Astrocyte of the spinal cord (primary cell): ENCODE results near the gene CHAC2.
A peak's percentile ranks its signal among the peaks of the same experiment; 100 is the strongest.

Source experiments
- DNase-seq: peaks from one replicate; pipeline ENCODE4 v3.0.0; 2011; ENCODE audit warnings: low read depth, low spot score
- H3K4me3 ChIP-seq: 2 replicates; pipeline ENCODE4 v1.5.1; 2011; ENCODE audit warnings: low read depth, mild to moderate bottlenecking, low read length, moderate library complexity
- in situ Hi-C: cut with HindIII; loops from 2 replicates; pipeline ENCODE4 v1.10.0; 2017; ENCODE audit warnings: low sequenced_read_pairs
- TF ChIP-seq, protein P1 (sequence below): IDR thresholded peaks from 2 replicates; pipeline ENCODE4 v1.5.1; 2012; ENCODE audit warnings: low read depth, mild to moderate bottlenecking, low read length, inconsistent platforms

CHAC2 gene

DNA sequence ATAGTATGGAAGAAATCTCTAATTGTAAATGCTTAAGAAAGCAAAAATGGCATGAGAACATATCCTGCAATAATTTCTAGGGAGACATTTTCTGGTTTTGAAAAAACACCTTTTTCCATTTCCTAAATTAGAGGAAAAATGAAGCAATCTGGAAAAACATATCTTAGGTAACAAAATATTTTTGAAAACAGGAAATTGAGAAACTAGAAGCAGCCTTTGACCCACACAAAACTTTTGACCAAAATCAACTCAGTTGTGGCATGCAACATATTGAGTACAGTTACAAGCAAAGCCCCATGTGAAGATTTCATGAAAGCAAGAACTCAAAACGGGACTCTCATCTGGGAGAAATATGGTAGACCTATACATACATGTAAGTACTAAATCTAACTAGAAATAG lies 28.6 kb upstream of the CHAC2 start:
- no peak for DNase-seq
- TF ChIP-seq, protein P1, sequence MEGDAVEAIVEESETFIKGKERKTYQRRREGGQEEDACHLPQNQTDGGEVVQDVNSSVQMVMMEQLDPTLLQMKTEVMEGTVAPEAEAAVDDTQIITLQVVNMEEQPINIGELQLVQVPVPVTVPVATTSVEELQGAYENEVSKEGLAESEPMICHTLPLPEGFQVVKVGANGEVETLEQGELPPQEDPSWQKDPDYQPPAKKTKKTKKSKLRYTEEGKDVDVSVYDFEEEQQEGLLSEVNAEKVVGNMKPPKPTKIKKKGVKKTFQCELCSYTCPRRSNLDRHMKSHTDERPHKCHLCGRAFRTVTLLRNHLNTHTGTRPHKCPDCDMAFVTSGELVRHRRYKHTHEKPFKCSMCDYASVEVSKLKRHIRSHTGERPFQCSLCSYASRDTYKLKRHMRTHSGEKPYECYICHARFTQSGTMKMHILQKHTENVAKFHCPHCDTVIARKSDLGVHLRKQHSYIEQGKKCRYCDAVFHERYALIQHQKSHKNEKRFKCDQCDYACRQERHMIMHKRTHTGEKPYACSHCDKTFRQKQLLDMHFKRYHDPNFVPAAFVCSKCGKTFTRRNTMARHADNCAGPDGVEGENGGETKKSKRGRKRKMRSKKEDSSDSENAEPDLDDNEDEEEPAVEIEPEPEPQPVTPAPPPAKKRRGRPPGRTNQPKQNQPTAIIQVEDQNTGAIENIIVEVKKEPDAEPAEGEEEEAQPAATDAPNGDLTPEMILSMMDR = no peak
- no peak overlapping the region for H3K4me3 ChIP-seq
- in situ Hi-C loops = no loop called here

DNA sequence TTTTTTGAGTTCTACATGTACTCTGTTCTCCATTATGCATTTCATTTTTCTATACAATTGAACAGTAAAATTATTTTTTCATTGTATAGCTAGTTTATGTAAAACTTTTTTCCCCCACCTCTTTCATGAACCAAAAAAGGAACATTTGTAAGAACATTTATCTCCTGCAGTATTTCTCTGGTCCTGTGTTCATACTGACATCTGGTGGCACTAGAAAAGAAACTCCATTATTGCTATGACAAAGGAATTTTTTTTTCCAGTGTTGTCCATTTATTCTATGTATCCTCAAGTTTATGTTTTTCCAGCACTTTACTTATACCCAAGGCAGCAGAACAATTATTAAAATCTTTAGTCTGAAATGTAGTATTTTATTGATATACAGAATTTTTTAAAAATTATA lies 27.4 kb upstream of the CHAC2 start:
- TF ChIP-seq, protein P1 = peak; percentile 44
- DNase-seq = peak; percentile 58
- H3K4me3 ChIP-seq = no peak overlapping the region
- in situ Hi-C loops = no loop called here

DNA sequence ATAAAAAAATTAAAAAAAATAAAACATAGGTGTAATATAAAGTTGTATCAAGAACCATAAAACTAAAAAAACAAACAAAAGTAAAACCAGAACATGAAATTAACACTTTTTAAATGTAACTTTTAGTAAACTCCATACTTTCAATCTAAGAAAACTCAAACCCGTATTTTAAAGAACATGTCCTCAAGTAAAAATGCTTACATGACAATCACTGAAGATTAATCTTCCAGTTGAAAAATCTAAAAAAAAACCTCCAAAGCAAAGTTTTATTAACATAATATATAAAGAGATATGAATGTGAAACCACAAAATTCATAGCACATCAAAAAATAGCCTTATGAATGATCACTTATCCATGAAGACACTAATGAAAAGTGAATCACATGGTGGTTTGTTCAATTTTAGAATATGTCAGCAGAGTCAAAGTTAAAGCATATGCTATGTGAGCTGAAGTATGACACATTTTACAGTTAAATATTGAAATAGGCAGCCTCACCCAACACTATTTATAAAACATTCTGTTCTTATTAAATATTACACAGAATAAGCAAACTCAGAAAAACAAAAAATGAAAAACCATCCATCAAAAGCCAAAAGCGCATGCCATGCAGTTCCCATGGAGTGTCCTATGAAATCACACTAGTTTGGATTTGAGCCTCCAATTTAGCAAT lies 23.1 kb upstream of the CHAC2 start:
- H3K4me3 ChIP-seq = no peak overlapping the region
- TF ChIP-seq, protein P1 = no peak
- no peak for DNase-seq
- in situ Hi-C loops = no loop called here

DNA sequence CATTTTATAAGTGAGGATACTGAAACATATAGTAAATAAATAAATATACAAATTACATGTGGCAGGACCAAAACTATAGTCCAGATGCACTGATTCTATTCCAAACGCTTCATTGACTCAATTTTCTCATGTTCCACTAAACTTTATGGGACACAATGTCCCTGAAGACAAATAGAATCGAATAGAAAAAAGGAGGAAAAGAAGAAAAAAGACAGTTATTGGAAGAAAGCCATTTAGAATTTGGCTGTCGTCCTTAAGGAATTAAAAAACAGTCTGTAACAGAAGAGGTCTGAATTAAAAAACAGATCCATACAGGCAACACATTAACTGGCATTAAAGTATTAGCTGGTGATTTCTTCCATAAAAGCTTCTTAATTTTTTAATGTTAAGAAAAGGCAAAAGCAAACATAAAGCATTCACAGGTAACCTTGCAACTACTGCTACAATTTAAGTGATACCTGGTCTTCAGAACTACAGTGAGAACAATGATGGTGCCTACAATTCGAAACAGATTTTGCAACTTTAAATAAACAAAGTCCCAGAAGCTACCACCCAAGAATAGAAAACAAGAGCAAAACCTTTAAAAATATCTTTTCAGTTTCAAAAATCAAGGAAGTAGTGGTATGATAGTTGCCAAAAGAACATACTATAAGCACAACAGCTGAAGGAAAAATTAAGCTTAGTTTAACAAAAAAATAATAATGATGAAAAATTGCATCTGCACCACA lies 17.4 kb upstream of the CHAC2 start:
- no peak for DNase-seq
- H3K4me3 ChIP-seq = no peak overlapping the region
- TF ChIP-seq, protein P1 = no peak
- in situ Hi-C loops = no loop called here

DNA sequence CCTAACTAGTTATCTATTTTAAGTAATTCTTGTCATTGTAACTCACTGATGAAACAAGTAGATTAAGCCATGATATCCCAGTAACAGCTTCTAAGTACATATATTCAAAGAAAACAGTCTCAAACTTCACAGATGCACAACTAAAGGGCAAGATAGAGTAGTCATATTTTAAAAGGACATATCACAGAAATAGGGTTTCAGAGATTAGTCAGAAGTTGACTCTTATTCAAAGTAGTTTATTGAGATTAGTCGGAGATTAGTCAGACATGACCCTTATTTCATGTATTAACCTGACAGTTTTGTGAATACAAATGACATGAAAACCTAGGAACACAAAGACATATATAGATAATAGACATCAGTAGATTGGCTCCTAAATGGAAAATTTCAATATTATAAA lies 15.9 kb upstream of the CHAC2 start:
- TF ChIP-seq, protein P1 = no peak

DNA sequence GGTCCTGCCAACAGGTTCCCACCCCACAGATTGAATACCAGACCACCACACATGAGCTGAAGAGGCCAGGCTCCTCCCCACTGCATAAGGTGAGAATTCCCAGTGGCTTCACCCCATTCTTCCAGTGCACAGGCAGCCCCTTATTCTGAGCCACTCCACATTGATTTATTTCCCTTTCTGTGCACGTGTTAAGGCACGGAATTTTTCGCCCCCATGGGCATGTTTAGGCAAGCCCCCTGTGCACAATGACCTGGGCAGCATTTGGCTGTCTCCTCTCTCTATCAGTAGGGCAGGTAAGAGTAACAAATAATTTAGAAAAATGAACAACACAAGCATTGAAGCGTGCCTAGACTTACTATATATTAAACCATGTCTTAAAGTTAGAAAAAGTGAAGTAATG lies 15.2 kb upstream of the CHAC2 start:
- in situ Hi-C loops = no loop called here
- H3K4me3 ChIP-seq = no peak overlapping the region
- TF ChIP-seq, protein P1 = no peak
- DNase-seq = no peak

More for the DNA sequence above, 15.9 kb upstream of the CHAC2 start:
- H3K4me3 ChIP-seq = no peak overlapping the region
- in situ Hi-C loops = no loop called here
- no peak for DNase-seq
